Activated CD8-positive, alpha-beta memory T cell treated with anti-CD3 and anti-CD28 coated beads, Interleukin-2, amount 50 U/mL, for 24 hours (primary cell): ENCODE results near the gene CXCL10.
A peak's percentile ranks its signal among the peaks of the same experiment; 100 is the strongest.
"Not testable (repeated sequence)": the region's sequence is repeated elsewhere in the genome, so short reads cannot be mapped to it uniquely, and the experiment has no call there.

Source experiments
- DNase-seq: peaks from one replicate; pipeline ENCODE4 v3.0.0-alpha.2; 2020; ENCODE audit errors: extremely low read depth

The CXCL10 gene

GRCh38 chr4:76023389-76023788, at the start of gene CXCL10:
TSS of gene CXCL10 (minus strand) at chr4:76023497. CDS start at chr4:76023431, 66 bp downstream.
- DNase-seq = no peak

- no peak for DNase-seq
Measured at GRCh38 chr4:76072760-76073159, 49.5 kb upstream of the CXCL10 start.

GRCh38 chr4:76067652-76068286, 44.5 kb upstream of the CXCL10 start:
- peak; percentile 49 for DNase-seq

- no peak for DNase-seq
Measured at GRCh38 chr4:76066546-76066945, 43.2 kb upstream of the CXCL10 start.

- no peak for DNase-seq
Measured at GRCh38 chr4:76061982-76062381, 38.7 kb upstream of the CXCL10 start.

GRCh38 chr4:76061421-76061820, 38.1 kb upstream of the CXCL10 start:
- no peak for DNase-seq

- no peak for DNase-seq
Measured at GRCh38 chr4:76060506-76060905, 37.2 kb upstream of the CXCL10 start.

- DNase-seq = no peak
Measured at GRCh38 chr4:76059750-76060149, 36.5 kb upstream of the CXCL10 start.

GRCh38 chr4:76058888-76059426, 35.7 kb upstream of the CXCL10 start:
- no peak for DNase-seq

GRCh38 chr4:76058302-76058701, 35.0 kb upstream of the CXCL10 start:
- DNase-seq = no peak

- no peak for DNase-seq
Measured at GRCh38 chr4:76055421-76055820, 32.1 kb upstream of the CXCL10 start.

- DNase-seq = no peak
Measured at GRCh38 chr4:76055016-76055415, 31.7 kb upstream of the CXCL10 start.

- no peak for DNase-seq
Measured at GRCh38 chr4:76053730-76054129, 30.4 kb upstream of the CXCL10 start.

- DNase-seq = not testable (repeated sequence)
Measured at GRCh38 chr4:76050560-76051050, 27.3 kb upstream of the CXCL10 start.

GRCh38 chr4:76049860-76050416, 26.6 kb upstream of the CXCL10 start:
- not testable (repeated sequence) for DNase-seq

- DNase-seq = not testable (repeated sequence)
Measured at GRCh38 chr4:76044686-76045085, 21.4 kb upstream of the CXCL10 start.

- not testable (repeated sequence) for DNase-seq
Measured at GRCh38 chr4:76043306-76043705, 20.0 kb upstream of the CXCL10 start.

- not testable (repeated sequence) for DNase-seq
Measured at GRCh38 chr4:76042241-76042998, 19.1 kb upstream of the CXCL10 start.

- DNase-seq = no peak
Measured at GRCh38 chr4:76036855-76037254, 13.6 kb upstream of the CXCL10 start.

GRCh38 chr4:76035799-76036380, 12.6 kb upstream of the CXCL10 start, which contains the start of gene CXCL11:
TSS of gene CXCL11 (minus strand) at chr4:76036070. CDS start at chr4:76035987, 83 bp downstream.
- no peak for DNase-seq

GRCh38 chr4:76035141-76035540, 11.8 kb upstream of the CXCL10 start:
- DNase-seq = no peak

- DNase-seq = no peak
Measured at GRCh38 chr4:76029300-76029699, 6.0 kb upstream of the CXCL10 start.
